SK-N-SH treated with all-trans-retinoic acid at 6 μM for 48 hours (cell line): ENCODE data around the gene HELZ2.

Source experiments
- ARNTL ChIP-seq: fragments of 450-650 bp; formaldehyde crosslinking; IDR thresholded peaks from 2 replicates; pipeline ENCODE4 v1.5.0; 2020; ENCODE audit warnings: low read depth, mild to moderate bottlenecking, moderate library complexity, borderline replicate concordance
- CSDC2 ChIP-seq: fragments of 250-450 bp; sonication (Bioruptor Pico); IDR thresholded peaks from 2 replicates; pipeline ENCODE4 v1.5.0; 2020; ENCODE audit warnings: mild to moderate bottlenecking, moderate library complexity
- ISL1 ChIP-seq: fragments of 250-450 bp; sonication (Bioruptor Pico); IDR thresholded peaks from 2 replicates; pipeline ENCODE4 v2.1.2; 2022; ENCODE audit warnings: mild to moderate bottlenecking, moderate library complexity
- OSR1 ChIP-seq: fragments of 250-450 bp; sonication (Bioruptor Pico); IDR thresholded peaks from 2 replicates; pipeline ENCODE4 v1.8.0; 2022; ENCODE audit warnings: moderate library complexity, mild to moderate bottlenecking, inconsistent platforms
- PPARA ChIP-seq: fragments of 250-450 bp; sonication (Bioruptor Pico); IDR thresholded peaks from 2 replicates; pipeline ENCODE4 v1.5.0; 2020; ENCODE audit warnings: mild to moderate bottlenecking, borderline replicate concordance
- RARB ChIP-seq: fragments of 250-450 bp; sonication (Bioruptor Pico); IDR thresholded peaks from 2 replicates; pipeline ENCODE4 v1.8.0; 2021; ENCODE audit warnings: mild to moderate bottlenecking, moderate library complexity
- SNAI2 ChIP-seq: fragments of 250-450 bp; sonication (Bioruptor Pico); IDR thresholded peaks from 2 replicates; pipeline ENCODE4 v1.5.0; 2020; ENCODE audit warnings: mild to moderate bottlenecking, moderate library complexity
- TCF4 ChIP-seq: fragments of 250-450 bp; sonication (Bioruptor Pico); IDR thresholded peaks from 2 replicates; pipeline ENCODE4 v1.8.0; 2021; ENCODE audit warnings: mild to moderate bottlenecking, moderate library complexity, borderline replicate concordance
- ZC3H10 ChIP-seq: fragments of 250-450 bp; sonication (Bioruptor Pico); IDR thresholded peaks from 2 replicates; pipeline ENCODE4 v1.5.1; 2021; ENCODE audit warnings: mild to moderate bottlenecking, moderate library complexity
- ZFP3 ChIP-seq: fragments of 250-450 bp; sonication (Bioruptor Pico); IDR thresholded peaks from 2 replicates; pipeline ENCODE4 v1.5.0; 2020; ENCODE audit warnings: mild to moderate bottlenecking, moderate library complexity
- ZFP30 ChIP-seq: fragments of 450-650 bp; formaldehyde crosslinking; IDR thresholded peaks from 2 replicates; pipeline ENCODE4 v1.5.0; 2022; ENCODE audit warnings: mild to moderate bottlenecking, moderate library complexity
- TF ChIP-seq, protein P1 (sequence below): fragments of 250-450 bp; sonication (Bioruptor Pico); IDR thresholded peaks from 2 replicates; pipeline ENCODE4 v1.8.0; 2020; ENCODE audit warnings: mild to moderate bottlenecking, moderate library complexity, borderline replicate concordance
- TF ChIP-seq, protein P2 (sequence below): fragments of 250-450 bp; sonication (Bioruptor Pico); IDR thresholded peaks from 2 replicates; pipeline ENCODE4 v1.5.1; 2020; ENCODE audit warnings: low read depth, mild to moderate bottlenecking, moderate library complexity

DNA sequence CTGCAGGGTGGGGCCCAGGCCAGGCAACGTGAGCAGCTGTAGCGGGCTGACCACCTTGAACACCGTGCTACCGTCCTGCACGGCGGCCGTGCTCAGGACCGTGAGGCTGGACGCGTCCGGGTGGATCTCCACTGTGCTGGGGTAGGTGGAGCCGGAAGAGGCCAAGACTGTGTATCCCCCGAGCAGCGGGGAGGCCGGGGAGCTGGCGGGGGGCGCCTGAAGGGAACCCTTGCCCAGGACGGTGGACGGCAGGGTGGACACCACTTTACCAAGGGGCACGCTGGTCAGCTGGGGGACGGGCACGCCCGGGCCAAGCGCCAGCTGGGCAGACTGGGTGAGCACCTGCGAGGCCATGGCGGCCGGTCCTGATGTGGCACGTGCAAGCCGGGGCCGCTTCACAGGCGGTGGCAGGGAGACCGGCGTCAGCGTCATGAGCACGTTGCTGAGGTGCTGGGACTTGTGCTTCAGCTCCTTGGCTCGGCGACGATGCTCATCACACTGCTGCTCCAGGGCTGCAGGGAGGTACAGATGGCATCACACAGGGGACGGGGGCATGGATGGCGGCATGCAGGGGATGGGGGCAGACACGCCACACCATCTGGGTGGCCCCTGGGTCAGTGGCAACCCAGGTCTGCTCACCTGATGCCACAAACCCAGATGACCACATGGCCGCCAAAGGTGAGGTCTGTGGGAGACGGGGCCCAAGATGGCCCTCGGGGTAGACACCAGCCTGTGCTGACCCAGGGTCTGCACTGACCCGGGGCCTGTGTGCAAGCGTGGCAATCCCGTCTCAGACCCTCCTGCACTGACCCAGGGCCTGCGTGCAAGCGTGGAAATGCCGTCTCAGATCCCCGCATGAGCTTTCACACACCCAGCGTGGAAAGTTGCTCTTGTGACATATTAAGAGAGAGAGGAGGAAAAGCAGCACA lies 16.4 kb upstream of the HELZ2 start:
- TF ChIP-seq ARNTL (CRISPR knock-in tag) (no peak), ISL1 (CRISPR knock-in tag) (no peak), ZFP30 (CRISPR knock-in tag) (no peak), RARB (no peak), ZC3H10 (CRISPR knock-in tag) (no peak), CSDC2 (CRISPR knock-in tag) (no peak), SNAI2 (CRISPR knock-in tag) (no peak), OSR1 (no peak), ZFP3 (CRISPR knock-in tag) (no peak), TCF4 (CRISPR knock-in tag) (no peak), PPARA (CRISPR knock-in tag) (no peak)
- TF ChIP-seq, protein P1, sequence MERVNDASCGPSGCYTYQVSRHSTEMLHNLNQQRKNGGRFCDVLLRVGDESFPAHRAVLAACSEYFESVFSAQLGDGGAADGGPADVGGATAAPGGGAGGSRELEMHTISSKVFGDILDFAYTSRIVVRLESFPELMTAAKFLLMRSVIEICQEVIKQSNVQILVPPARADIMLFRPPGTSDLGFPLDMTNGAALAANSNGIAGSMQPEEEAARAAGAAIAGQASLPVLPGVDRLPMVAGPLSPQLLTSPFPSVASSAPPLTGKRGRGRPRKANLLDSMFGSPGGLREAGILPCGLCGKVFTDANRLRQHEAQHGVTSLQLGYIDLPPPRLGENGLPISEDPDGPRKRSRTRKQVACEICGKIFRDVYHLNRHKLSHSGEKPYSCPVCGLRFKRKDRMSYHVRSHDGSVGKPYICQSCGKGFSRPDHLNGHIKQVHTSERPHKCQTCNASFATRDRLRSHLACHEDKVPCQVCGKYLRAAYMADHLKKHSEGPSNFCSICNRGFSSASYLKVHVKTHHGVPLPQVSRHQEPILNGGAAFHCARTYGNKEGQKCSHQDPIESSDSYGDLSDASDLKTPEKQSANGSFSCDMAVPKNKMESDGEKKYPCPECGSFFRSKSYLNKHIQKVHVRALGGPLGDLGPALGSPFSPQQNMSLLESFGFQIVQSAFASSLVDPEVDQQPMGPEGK (CRISPR knock-in tag) = no peak
- TF ChIP-seq, protein P2, sequence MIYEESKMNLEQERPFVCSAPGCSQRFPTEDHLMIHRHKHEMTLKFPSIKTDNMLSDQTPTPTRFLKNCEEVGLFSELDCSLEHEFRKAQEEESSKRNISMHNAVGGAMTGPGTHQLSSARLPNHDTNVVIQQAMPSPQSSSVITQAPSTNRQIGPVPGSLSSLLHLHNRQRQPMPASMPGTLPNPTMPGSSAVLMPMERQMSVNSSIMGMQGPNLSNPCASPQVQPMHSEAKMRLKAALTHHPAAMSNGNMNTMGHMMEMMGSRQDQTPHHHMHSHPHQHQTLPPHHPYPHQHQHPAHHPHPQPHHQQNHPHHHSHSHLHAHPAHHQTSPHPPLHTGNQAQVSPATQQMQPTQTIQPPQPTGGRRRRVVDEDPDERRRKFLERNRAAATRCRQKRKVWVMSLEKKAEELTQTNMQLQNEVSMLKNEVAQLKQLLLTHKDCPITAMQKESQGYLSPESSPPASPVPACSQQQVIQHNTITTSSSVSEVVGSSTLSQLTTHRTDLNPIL (CRISPR knock-in tag) = no peak
